Nephron progenitor cell (in vitro differentiated cells): Measurements from ENCODE around the gene POU6F1.

Source experiments
- DNase-seq: peaks from one replicate; pipeline ENCODE4 v3.0.0; 2021
- H3K27ac Mint-ChIP-seq: 2 replicates; pipeline ENCODE4 v1.8.0; 2021; ENCODE audit warnings: mild to moderate bottlenecking, moderate library complexity, mixed read lengths
- H3K27me3 Mint-ChIP-seq: 2 replicates; pipeline ENCODE4 v1.8.0; 2021; ENCODE audit warnings: mild to moderate bottlenecking, low read depth, mixed read lengths; ENCODE audit not compliant: poor library complexity
- H3K36me3 Mint-ChIP-seq: 2 replicates; pipeline ENCODE4 v1.8.0; 2021; ENCODE audit warnings: low read depth, mixed read lengths
- H3K4me1 Mint-ChIP-seq: 2 replicates; pipeline ENCODE4 v1.8.0; 2021; ENCODE audit warnings: mixed read lengths
- H3K4me3 Mint-ChIP-seq: 2 replicates; pipeline ENCODE4 v1.8.0; 2021; ENCODE audit warnings: mild to moderate bottlenecking, moderate library complexity, mixed read lengths
- H3K9me3 Mint-ChIP-seq: 2 replicates; pipeline ENCODE4 v1.8.0; 2021; ENCODE audit warnings: mild to moderate bottlenecking, moderate library complexity, mixed read lengths
- TF ChIP-seq, protein P1 (sequence below): fragments of 200-600 bp; sonication (generic); IDR thresholded peaks from 2 replicates; pipeline ENCODE4 v1.5.0; 2021; ENCODE audit warnings: antibody characterized with exemption

POU6F1 gene

DNA sequence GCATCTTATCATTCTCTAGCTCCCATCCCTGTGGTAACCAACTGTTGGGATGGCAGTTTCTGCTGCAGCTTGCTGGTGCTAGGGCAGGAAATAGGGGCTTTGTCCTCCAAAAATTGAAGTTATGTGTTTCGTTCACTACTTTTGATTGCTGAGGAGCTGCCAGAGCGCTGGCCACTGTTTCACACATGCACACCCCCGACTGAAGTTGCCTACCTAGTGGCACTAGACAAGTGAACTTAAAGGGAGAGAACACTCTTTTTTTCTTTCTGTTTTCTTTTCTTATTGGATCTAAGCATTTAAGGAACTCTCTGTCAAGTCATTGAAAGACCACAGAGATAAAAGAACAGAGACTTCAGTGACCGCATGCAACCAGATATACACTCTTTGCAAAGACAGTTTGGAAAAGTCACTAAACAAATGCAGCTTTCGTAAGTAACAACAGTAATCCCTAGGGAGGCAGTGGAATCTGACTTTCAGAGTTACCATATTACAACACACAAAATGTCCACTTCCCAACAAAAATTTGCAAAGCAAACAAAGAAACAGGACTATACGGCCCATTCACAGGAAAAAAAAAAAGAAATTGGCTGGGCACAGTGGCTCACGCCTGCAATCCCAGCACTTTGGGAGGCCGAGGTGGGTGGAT is 56.9 kb downstream of the POU6F1 start:
- Mint-ChIP-seq H3K27ac (peak overlapping the region; percentile 72), H3K4me3 (no peak overlapping the region), H3K27me3 (no peaks in the 10 kb centered on the region), H3K36me3 (peaks cover 53% of the 10 kb centered on the region), H3K9me3 (peaks cover 15% of the 10 kb centered on the region), H3K4me1 (peaks cover 6% of the 10 kb centered on the region)
- TF ChIP-seq, protein P1, sequence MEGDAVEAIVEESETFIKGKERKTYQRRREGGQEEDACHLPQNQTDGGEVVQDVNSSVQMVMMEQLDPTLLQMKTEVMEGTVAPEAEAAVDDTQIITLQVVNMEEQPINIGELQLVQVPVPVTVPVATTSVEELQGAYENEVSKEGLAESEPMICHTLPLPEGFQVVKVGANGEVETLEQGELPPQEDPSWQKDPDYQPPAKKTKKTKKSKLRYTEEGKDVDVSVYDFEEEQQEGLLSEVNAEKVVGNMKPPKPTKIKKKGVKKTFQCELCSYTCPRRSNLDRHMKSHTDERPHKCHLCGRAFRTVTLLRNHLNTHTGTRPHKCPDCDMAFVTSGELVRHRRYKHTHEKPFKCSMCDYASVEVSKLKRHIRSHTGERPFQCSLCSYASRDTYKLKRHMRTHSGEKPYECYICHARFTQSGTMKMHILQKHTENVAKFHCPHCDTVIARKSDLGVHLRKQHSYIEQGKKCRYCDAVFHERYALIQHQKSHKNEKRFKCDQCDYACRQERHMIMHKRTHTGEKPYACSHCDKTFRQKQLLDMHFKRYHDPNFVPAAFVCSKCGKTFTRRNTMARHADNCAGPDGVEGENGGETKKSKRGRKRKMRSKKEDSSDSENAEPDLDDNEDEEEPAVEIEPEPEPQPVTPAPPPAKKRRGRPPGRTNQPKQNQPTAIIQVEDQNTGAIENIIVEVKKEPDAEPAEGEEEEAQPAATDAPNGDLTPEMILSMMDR, result no peak
- DNase-seq, result no peak

DNA sequence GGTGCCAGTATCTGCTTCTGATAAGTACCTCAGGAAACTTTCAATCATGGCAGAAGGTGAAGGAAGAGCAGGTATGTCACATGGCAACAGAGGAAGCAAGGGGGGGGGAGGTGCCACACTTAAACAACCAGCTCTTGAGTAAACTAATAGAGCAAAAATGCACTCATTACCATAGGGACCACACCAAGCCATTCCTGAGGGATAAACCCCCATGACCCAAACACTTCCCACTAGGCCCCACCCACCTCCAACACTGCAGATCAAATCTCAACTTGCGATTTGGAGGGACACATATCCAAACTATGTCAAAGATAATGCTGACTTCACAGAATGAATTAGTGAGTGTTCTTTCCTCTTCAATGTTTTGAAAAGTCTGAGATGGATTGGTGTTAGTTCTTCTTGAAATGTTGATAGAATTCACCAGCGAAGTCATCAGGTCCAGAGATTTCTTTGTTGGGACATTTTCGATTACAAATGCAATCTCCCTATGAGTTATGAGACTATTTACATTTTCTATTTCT is 61.6 kb downstream of the POU6F1 start:
- no peak overlapping the region for H3K4me3 Mint-ChIP-seq
- no peaks in the 10 kb centered on the region for H3K9me3 Mint-ChIP-seq
- H3K27ac Mint-ChIP-seq, result no peak overlapping the region
- TF ChIP-seq, protein P1, result no peak
- no peak for DNase-seq
- peaks cover 6% of the 10 kb centered on the region for H3K4me1 Mint-ChIP-seq
- no peaks in the 10 kb centered on the region for H3K27me3 Mint-ChIP-seq
- H3K36me3 Mint-ChIP-seq, result peaks cover 41% of the 10 kb centered on the region

DNA sequence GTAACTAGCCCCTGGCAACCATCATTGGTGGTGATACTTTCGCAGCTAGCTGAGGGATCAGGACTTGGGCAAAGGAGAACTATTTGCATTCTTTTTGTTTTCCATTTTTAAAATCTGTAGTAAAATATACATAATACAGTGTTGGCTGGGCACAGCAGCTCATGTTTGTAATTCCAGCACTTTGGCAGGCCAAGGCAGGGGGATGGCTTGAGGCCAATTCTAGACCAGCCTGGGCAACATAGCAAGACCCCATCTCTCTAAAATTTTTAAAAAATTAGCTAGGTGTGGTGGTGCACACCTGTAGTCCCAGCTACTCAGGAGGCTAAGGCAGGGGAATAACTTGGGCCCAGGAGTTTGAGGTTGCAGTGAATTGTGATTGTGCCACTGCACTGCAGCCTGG is 64.9 kb downstream of the POU6F1 start:
- Mint-ChIP-seq H3K27me3 (no peaks in the 10 kb centered on the region), H3K27ac (no peak overlapping the region), H3K4me3 (no peak overlapping the region), H3K36me3 (peaks cover 42% of the 10 kb centered on the region), H3K4me1 (no peaks in the 10 kb centered on the region), H3K9me3 (no peaks in the 10 kb centered on the region)
- TF ChIP-seq, protein P1, result no peak
- DNase-seq, result no peak

DNA sequence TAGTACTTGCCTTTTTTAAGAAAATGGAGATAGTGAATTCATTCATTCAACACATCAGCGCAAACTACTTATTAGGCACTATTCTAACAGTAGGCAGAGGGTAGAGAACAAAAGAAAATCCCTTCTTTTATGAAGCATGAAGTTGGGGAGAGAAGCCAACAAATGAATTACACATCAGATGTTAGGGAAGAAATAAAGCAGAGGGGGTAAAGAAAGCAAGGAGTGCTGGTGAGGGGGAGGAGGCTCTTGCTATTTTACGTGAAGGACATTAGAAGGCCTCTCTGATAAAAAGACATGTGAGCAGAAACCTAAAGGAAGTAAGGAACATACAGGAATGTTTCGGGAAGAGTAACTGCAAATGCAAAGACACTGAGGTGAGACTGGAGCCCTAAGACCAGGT is 67.1 kb downstream of the POU6F1 start:
- Mint-ChIP-seq H3K9me3 (no peaks in the 10 kb centered on the region), H3K4me1 (no peaks in the 10 kb centered on the region), H3K27me3 (no peaks in the 10 kb centered on the region), H3K36me3 (peaks cover 48% of the 10 kb centered on the region), H3K27ac (no peak overlapping the region), H3K4me3 (no peak overlapping the region)
- DNase-seq, result no peak
- TF ChIP-seq, protein P1, result no peak

DNA sequence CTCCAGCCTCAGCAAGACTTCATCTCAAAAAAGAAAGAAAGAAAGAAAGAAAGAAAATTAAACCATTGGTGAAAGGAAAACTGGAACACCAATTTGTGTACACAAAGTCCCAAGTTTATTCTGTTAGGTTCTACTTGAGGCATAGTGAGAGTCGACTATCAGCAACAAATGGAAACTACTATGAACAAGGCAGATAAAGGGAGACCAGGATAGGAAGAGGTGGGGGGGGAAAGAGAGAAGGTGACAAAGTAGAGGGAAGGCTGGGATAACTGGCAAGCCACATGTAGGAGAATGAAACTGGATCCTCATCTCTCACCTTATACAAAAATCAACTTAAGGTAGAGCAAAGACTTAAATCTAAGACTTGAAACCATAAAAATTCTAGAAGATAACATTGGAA is 70.6 kb downstream of the POU6F1 start:
- Mint-ChIP-seq H3K27me3 (no peaks in the 10 kb centered on the region), H3K9me3 (no peaks in the 10 kb centered on the region), H3K4me1 (no peaks in the 10 kb centered on the region), H3K4me3 (no peak overlapping the region), H3K36me3 (peaks cover 56% of the 10 kb centered on the region), H3K27ac (no peak overlapping the region)
- TF ChIP-seq, protein P1, result no peak
- no peak for DNase-seq

DNA sequence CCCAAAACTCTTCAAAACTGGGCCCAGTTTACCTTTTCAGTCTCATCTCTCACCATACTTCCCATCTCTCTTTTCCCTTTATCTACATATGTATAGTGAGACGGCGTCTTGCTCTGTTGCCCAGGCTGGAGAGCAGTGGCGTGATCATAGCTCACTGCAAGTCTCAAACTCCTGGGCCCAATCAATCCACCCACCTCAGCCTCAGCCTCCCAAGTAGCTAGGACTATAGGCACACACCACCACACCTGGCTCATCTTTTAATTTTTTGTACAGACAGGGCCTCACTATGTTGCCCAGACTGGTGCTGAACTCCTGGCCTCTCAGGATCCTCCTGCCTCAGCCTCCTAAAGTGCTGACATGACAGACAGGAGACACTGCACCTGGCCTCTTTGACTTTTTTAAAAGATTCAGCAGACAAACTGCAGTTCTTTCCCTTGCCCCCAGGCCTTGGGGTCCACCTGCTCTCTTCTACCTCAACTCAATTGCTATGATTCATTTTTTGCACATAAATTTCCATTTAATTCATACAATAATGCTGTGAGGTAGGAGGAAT is 78.5 kb downstream of the POU6F1 start:
- no peak for DNase-seq
- Mint-ChIP-seq H3K27me3 (no peaks in the 10 kb centered on the region), H3K36me3 (peaks cover 35% of the 10 kb centered on the region), H3K9me3 (no peaks in the 10 kb centered on the region), H3K4me3 (no peak overlapping the region), H3K27ac (no peak overlapping the region), H3K4me1 (no peaks in the 10 kb centered on the region)
- TF ChIP-seq, protein P1, result no peak
